ENCODE results near the gene ARHGAP4. TPM values are rescaled to one million over a fixed set of nuclear protein-coding genes. Genes with fewer than 3 reads are reported as not detected.

ARHGAP4 gene
- total and polyA plus RNA-seq, 10 of the 15 experiments (the other 5 are each of a cell fraction or from before 2014, with no cell fraction given): 0.71 to 120 (median 44.3) TPM

GRCh38 chrX:153927922-153928760 is 2.1 kb upstream of the ARHGAP4 start (continued):
- no peak for TF ChIP-seq NFIC (IDR thresholded peaks at IDR 0.05; ENCODE audit: low read depth, low read length)
- 0 out of 2 replicates have a peak, but pooled peaks have one; percentile 24 for TF ChIP-seq YY1 (IDR thresholded peaks at IDR 0.05; ENCODE audit: low read depth, low read length)
- TF ChIP-seq NFYB (IDR thresholded peaks at IDR 0.05; ENCODE audit: insufficient read depth, low read depth, low read length): peak; percentile 64; the same call in 1 of the 2 replicates
- TF ChIP-seq PML (IDR thresholded peaks at IDR 0.05; ENCODE audit: low read length): 0 out of 2 replicates have a peak, but pooled peaks have one; percentile 46
- TF ChIP-seq E4F1 (IDR thresholded peaks at IDR 0.05; ENCODE audit: borderline replicate concordance, partially characterized antibody): peak; percentile 36
- no peak for TF ChIP-seq SIX5 (IDR thresholded peaks at IDR 0.05; ENCODE audit: low read depth, low read length, severe bottlenecking)
- peak; percentile 49; the same call in 1 of the 2 replicates for TF ChIP-seq NKRF (conservative IDR thresholded peaks at IDR 0.05)
- TF ChIP-seq CREB1 (IDR thresholded peaks at IDR 0.05; ENCODE audit: low read depth): peak; percentile 34; the same call in 1 of the 2 replicates
- TF ChIP-seq EGR1 (IDR thresholded peaks at IDR 0.05; ENCODE audit: borderline replicate concordance in 1 of 2, low read depth in 2 of 2, low read length in 2 of 2): peak in 1 of 2 experiments; percentile 30; a peak in 1 of 3 replicates
- peak; percentile 42 for TF ChIP-seq DPF2 (IDR thresholded peaks at IDR 0.05)
- peak; percentile 52; the same call in 1 of the 2 replicates for TF ChIP-seq POLR2AphosphoS5 (IDR thresholded peaks at IDR 0.05; ENCODE audit: low read length)
- no peak for TF ChIP-seq ATF7 (IDR thresholded peaks at IDR 0.05; ENCODE audit: low read depth)
- TF ChIP-seq YBX1 (IDR thresholded peaks at IDR 0.05): no peak
- TF ChIP-seq GATAD2B (conservative IDR thresholded peaks at IDR 0.05; ENCODE audit: low read depth): 0 out of 2 replicates have a peak, but pooled peaks have one; percentile 65

All from GM12878 (cell line).